Activated T-cell treated with anti-CD3 and anti-CD28 coated beads, Interleukin-2, amount 50 U/mL, for 4 hours (primary cell): Measurements from ENCODE around the gene URM1. TPM values are rescaled to one million over a fixed set of nuclear protein-coding genes. Genes with fewer than 3 reads are reported as not detected.

Experiments used
- ATAC-seq, 2 donors: fragments of 200-7000 bp; cut with Tn5 transposase; one replicate each; pipeline ENCODE4 v1.10.0; 2021
- DNase-seq: peaks from one replicate; pipeline ENCODE4 v3.0.0-alpha.2; 2020
- H3K27me3 Mint-ChIP-seq: one replicate; pipeline ENCODE4 v1.8.0; 2021; ENCODE audit warnings: low read depth, mixed read lengths
- H3K36me3 Mint-ChIP-seq: one replicate; pipeline ENCODE4 v1.8.0; 2022; ENCODE audit warnings: mixed read lengths; ENCODE audit not compliant: insufficient read depth
- H3K4me1 Mint-ChIP-seq: one replicate; pipeline ENCODE4 v1.8.0; 2021; ENCODE audit warnings: low read depth, mixed read lengths
- H3K4me3 Mint-ChIP-seq: one replicate; pipeline ENCODE4 v1.8.0; 2021; ENCODE audit warnings: mild to moderate bottlenecking, moderate library complexity, mixed read lengths
- H3K9me3 Mint-ChIP-seq: one replicate; pipeline ENCODE4 v1.8.0; 2021; ENCODE audit warnings: mixed read lengths
- total RNA-seq, 3 donors: library from RNA; stranded (reverse); gene quantifications; one replicate each; pipeline ENCODE4 v1.2.1, GENCODE V29; 2021

Gene URM1
- total RNA-seq, 3 donors from 2014 or later, result 93.3 to 106 (median 104) TPM

DNA sequence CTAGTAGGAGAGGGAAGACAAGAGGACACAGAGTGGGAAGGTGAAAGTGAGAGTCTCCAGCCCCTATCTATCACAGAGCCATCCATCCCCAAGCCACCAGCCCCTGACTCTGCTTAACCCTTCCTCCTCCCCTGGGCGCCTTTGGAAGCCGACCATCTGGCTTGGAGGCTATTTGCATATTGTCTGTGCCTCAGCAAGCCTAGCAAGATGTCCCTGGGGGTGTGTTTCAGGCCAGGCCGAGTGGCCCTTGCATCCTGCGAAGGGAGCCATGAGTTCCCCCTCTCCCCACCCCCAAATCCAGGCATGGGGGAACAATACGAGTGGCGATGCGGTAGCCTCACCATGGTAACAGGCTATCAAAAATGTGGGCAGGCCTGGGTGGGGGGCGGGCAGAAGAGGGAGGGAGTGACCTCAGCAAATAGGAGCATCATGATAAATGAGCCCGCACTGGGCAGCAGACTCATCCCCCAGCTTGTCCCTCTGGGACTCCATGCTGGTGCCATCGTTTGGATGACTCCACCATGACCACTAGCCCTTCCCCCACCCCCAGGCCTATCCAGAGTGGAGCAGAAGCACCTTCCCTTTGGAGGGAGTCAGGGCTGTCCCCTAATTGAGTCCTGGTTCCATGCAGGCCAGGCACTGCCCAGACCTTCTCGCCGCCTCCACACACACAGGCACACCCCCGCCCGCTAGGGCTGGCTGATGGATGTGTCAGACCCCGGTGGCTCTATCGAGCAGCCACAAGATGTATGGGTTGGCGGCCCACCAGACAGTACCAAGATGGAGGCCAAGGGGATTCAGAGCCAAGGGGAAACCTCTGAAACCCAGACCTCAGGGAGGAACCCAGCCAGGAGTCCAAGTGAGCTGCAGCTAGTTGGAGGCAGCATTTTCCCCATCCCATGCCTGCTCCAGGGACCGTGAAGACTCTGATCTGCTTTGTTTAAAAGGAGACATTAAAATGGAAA is 14.6 kb downstream of the URM1 start:
- H3K27me3 Mint-ChIP-seq, result no peaks in the 10 kb centered on the region
- DNase-seq (no peak), ATAC-seq (no peak)
- no peaks in the 10 kb centered on the region for H3K9me3 Mint-ChIP-seq
- peaks cover 30% of the 10 kb centered on the region for H3K36me3 Mint-ChIP-seq
- H3K4me3 Mint-ChIP-seq, result no peak overlapping the region
- no peaks in the 10 kb centered on the region for H3K4me1 Mint-ChIP-seq

DNA sequence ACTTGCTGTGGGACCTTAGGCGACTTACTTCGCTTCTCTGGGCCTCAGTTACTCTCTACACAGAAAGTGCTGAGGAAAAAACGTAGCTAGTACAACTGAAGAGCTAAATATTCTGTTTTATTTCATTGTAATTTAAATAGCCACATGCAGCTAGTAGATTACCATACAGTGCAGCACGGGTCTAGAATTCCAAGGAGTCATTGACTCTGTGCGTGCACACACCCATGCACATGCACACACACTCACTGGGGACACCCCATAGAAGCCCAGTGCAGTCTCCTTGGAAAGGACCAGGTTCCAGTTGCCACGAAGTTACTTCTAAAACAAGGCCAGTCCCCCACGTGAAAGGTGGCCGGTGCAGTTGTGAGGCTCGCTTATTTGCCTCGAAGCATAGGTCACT is 17.0 kb downstream of the URM1 start:
- ATAC-seq, result no peak
- Mint-ChIP-seq H3K27me3 (no peaks in the 10 kb centered on the region), H3K36me3 (peaks cover 35% of the 10 kb centered on the region)

DNA sequence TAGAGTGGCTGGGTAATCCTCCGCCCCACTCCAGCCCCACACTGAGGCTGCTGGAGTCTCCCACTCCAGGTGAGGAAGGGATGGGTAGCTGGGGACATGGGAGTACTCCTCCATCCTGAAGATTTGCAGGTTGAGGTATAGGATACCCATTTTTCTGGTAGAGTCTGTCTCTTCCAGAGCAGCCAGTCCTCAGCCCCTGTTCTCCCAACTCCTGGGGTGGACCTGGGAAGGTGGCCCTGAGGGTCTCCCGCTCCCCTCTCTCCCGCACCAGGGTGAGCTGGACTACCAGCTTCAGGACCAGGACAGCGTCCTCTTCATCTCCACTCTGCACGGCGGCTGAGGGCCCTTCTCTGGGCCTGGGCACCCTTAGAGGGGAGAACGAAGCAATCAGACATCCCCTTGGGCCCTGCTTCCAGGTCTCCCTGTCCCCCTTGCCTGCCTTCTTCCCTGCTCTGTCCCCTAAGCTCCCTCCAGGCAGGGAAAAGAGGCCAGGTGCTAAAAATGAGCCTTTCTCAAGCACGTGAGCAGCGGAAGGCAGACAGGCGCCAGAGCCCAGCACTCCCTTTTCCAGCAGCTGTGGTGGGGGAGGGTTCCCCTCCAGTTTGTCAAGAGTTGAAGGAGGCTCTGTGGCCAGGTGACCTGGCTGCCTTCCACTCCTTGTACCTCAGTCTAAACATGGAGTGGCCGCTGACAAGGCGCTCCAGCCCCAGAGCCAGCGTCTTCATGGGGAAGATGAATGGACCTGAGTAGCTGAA is 18.4 kb downstream of the URM1 start:
- ATAC-seq (no peak), DNase-seq (no peak)
- no peak overlapping the region for H3K4me3 Mint-ChIP-seq
- no peaks in the 10 kb centered on the region for H3K27me3 Mint-ChIP-seq
- H3K4me1 Mint-ChIP-seq, result no peaks in the 10 kb centered on the region
- H3K9me3 Mint-ChIP-seq, result no peaks in the 10 kb centered on the region
- peaks cover 37% of the 10 kb centered on the region for H3K36me3 Mint-ChIP-seq

More for the DNA sequence above, 17.0 kb downstream of the URM1 start:
- Mint-ChIP-seq H3K9me3 (no peaks in the 10 kb centered on the region), H3K4me3 (no peak overlapping the region), H3K4me1 (no peaks in the 10 kb centered on the region)
- DNase-seq, result no peak

DNA sequence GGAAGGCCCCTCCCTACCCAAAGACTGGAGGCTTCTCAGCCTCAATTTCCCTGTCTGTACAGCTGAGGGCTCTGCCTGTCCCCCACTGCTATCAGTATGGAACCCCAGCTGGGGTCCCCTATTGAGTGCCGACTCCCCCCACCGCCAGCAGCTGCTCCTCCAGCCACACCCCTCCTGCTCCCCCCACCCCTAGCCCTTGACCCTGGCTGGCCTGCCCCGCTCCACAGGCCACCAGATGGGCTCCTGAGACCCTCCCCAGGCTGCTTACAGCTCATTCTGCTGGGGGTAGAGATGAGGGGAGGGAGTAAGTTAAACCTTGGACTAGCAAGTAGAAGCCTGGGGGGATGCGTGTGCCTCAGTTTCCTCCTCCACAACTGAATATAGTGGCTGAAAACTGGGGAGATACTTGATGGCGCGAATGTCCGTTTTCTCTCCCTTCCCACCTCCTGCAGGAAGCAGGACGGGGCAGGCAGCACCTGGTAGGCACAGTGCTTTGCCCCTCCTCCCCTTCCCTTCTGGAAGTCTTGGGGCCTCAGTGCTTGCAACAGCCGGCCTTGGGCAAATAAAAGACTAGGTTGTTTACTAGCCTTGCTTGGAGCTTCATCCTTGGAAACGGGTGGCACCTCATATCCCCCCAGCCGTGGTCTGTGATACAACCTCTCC is 19.1 kb downstream of the URM1 start:
- DNase-seq (no peak), ATAC-seq (no peak)
- Mint-ChIP-seq H3K4me1 (no peaks in the 10 kb centered on the region), H3K4me3 (no peak overlapping the region), H3K27me3 (no peaks in the 10 kb centered on the region), H3K36me3 (peaks cover 33% of the 10 kb centered on the region), H3K9me3 (no peaks in the 10 kb centered on the region)

- no peak for ATAC-seq
- Mint-ChIP-seq H3K4me3 (no peak overlapping the region), H3K27me3 (no peaks in the 10 kb centered on the region), H3K36me3 (peaks cover 30% of the 10 kb centered on the region), H3K4me1 (no peaks in the 10 kb centered on the region), H3K9me3 (no peaks in the 10 kb centered on the region)
- no peak for DNase-seq
Measured at GRCh38 chr9:128390813-128391711, 19.9 kb downstream of the URM1 start.

- no peak overlapping the region for H3K4me3 Mint-ChIP-seq
- no peaks in the 10 kb centered on the region for H3K4me1 Mint-ChIP-seq
- H3K9me3 Mint-ChIP-seq, result no peaks in the 10 kb centered on the region
- peaks cover 29% of the 10 kb centered on the region for H3K36me3 Mint-ChIP-seq
- no peaks in the 10 kb centered on the region for H3K27me3 Mint-ChIP-seq
- DNase-seq (no peak), ATAC-seq (no peak)
Measured at GRCh38 chr9:128391956-128392301, 20.8 kb downstream of the URM1 start.

- Mint-ChIP-seq H3K4me3 (no peak overlapping the region), H3K27me3 (no peaks in the 10 kb centered on the region), H3K4me1 (no peaks in the 10 kb centered on the region), H3K36me3 (peaks cover 27% of the 10 kb centered on the region), H3K9me3 (no peaks in the 10 kb centered on the region)
- ATAC-seq (no peak), DNase-seq (no peak)
Measured at GRCh38 chr9:128392302-128393144, 21.3 kb downstream of the URM1 start.

DNA sequence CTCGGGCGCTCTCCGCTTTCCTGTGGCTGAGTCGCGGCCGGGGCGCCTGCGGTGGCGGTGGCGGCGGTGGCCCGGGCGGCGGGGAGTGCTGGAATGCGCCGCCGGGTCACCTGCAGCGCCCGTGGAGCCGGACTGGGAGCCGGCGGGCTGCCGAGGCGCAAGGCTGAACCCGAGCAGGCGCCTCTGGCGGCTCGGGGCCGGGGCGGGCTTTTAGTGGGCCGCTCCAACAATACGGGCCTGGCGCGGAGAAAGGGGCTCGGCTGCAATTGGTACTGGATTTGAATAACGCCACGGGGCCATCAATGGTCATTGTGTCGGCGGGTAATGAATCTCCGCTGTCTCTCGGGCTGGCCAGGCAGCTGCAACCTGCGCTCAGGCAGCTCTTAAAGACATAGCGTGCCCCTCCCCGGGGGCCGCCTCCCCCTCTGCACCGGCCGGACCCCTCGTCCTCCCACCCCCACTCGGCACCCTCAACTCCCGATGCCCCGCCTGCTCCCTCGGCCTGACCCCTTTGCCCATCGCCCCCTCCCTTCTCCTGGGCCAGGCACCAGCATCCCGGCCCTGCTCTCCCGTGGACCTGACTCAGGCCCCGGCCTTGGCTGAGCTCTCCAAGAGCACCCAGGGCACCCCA is 22.1 kb downstream of the URM1 start:
- no peaks in the 10 kb centered on the region for H3K4me1 Mint-ChIP-seq
- no peak for ATAC-seq
- H3K36me3 Mint-ChIP-seq, result peaks cover 20% of the 10 kb centered on the region
- H3K27me3 Mint-ChIP-seq, result no peaks in the 10 kb centered on the region
- H3K9me3 Mint-ChIP-seq, result no peaks in the 10 kb centered on the region
- no peak overlapping the region for H3K4me3 Mint-ChIP-seq
- no peak for DNase-seq

- Mint-ChIP-seq H3K27me3 (no peaks in the 10 kb centered on the region), H3K9me3 (no peaks in the 10 kb centered on the region), H3K4me3 (no peak overlapping the region), H3K4me1 (no peaks in the 10 kb centered on the region), H3K36me3 (peaks cover 20% of the 10 kb centered on the region)
- DNase-seq (no peak), ATAC-seq (no peak)
Measured at GRCh38 chr9:128393970-128394369, 22.8 kb downstream of the URM1 start.

GRCh38 chr9:128394379-128395168 is 23.4 kb downstream of the URM1 start:
- Mint-ChIP-seq H3K36me3 (peaks cover 14% of the 10 kb centered on the region), H3K4me3 (no peak overlapping the region), H3K9me3 (no peaks in the 10 kb centered on the region), H3K27me3 (no peaks in the 10 kb centered on the region), H3K4me1 (no peaks in the 10 kb centered on the region)
- DNase-seq (no peak), ATAC-seq (no peak)

DNA sequence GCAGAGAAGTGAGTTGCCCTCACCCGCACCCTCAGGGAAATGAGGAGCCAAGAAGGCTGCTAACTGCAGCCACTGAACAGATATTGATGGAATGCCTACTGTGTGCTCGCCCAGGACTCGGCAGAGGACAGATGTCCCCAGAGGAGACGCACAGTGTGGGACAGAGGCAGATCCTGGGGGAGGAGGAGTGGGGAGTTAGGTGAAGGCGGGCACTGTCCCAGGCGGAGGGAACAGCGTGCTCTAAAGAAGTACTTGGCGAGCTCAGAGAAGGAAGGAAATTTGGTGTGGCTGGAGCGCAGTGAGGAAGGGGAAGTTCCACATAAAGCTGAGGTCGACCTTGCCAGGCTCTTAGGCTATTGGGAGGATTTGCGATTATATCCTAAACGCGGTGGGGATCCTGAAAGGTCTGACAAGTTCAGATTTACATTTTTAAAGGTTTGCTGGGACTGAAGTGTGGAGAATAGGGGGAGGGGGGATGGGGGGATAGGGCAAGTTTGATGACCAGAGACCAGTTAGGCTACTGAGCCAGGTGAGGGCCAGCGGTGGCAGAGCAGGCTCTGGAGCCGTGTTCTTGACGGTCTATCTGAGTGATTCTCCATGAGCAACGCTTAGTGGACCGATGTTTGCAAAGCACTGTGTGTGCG is 25.9 kb downstream of the URM1 start:
- peak in 1 of 2 donors; percentile 34 for ATAC-seq
- no peak overlapping the region for H3K4me3 Mint-ChIP-seq
- DNase-seq, result no peak
- no peaks in the 10 kb centered on the region for H3K9me3 Mint-ChIP-seq
- no peaks in the 10 kb centered on the region for H3K27me3 Mint-ChIP-seq
- H3K4me1 Mint-ChIP-seq, result no peaks in the 10 kb centered on the region
- peaks cover 4% of the 10 kb centered on the region for H3K36me3 Mint-ChIP-seq

DNA sequence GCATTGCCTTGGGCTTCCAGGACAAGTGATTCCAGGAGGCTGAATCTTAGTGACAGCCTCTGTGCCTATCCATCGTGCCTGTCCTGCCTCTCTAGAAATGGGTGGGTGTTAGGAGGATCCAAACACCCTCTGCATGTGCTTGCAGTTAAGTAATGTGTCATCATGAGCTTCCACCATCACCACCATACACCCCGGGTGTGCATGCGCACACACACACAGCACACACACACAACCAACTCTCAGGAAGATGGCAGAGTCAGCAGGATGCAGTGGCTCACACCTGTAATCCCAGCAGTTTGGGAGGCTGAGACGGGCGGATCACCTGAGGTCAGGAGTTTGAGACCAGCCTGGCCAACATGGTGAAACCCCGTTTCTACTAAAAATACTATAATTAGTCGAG is 26.7 kb downstream of the URM1 start:
- DNase-seq (no peak), ATAC-seq (no peak)
- peaks cover 2% of the 10 kb centered on the region for H3K36me3 Mint-ChIP-seq
- no peaks in the 10 kb centered on the region for H3K9me3 Mint-ChIP-seq
- H3K4me3 Mint-ChIP-seq, result no peak overlapping the region
- H3K4me1 Mint-ChIP-seq, result no peaks in the 10 kb centered on the region
- H3K27me3 Mint-ChIP-seq, result no peaks in the 10 kb centered on the region
